Measurements from ENCODE around the gene PCDHA9.

Gene PCDHA9

DNA sequence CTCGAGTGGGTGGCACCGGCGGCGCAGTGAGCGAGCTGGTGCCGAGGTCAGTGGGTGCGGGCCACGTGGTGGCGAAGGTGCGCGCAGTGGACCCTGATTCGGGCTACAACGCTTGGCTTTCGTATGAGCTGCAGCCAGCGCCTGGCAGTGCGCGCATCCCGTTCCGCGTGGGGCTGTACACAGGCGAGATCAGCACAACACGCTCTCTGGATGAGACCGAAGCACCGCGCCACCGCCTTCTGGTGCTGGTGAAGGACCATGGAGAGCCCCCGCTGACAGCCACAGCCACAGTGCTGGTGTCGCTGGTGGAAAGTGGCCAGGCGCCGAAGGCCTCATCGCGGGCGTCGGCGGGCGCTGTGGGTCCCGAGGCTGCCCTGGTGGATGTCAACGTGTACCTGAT is 24.7 kb upstream of the PCDHA9 start:
- no peak for TF ChIP-seq EP300 (IDR thresholded peaks at IDR 0.05; ENCODE audit: borderline replicate concordance)
- no peak for TF ChIP-seq ZBTB7A (IDR thresholded peaks at IDR 0.05; ENCODE audit: low read depth)
- TF ChIP-seq, protein P1, sequence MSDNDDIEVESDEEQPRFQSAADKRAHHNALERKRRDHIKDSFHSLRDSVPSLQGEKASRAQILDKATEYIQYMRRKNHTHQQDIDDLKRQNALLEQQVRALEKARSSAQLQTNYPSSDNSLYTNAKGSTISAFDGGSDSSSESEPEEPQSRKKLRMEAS (IDR thresholded peaks at IDR 0.05), result no peak

DNA sequence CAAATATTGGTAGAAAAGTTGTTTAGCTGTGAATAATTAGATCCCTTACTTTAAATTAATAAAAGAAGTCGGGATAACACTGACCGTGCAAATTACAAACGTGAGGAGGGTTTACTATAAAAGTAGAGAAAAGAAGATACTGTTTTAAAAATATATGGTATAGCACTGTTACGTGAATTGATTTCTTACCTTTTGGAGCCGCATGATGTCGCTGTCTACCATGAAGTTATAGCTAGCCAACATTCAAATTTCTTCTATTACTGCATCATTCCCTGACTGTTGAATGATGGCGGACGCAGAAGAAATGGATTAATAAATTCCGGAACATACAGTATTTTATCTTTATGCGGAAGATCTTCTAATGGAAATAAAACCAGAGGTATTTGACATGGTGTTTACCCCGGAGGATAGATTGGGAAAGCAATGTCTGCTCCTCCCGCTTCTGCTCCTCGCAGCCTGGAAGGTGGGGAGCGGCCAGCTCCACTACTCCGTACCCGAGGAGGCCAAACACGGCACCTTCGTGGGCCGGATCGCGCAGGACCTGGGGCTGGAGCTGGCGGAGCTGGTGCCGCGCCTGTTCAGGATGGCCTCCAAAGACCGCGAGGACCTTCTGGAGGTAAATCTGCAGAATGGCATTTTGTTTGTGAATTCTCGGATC is 20.3 kb upstream of the PCDHA9 start, which contains the start of gene PCDHA6:
TSS of gene PCDHA6 (plus strand) at position 257 of the 658 bp plus-strand sequence. CDS start at position 389, 132 bp downstream.
- TF ChIP-seq EGR1 (IDR thresholded peaks at IDR 0.05), result no peak
- TF ChIP-seq TAF1 (IDR thresholded peaks at IDR 0.05; ENCODE audit: low read depth), result no peak
- TF ChIP-seq, protein P1 (IDR thresholded peaks at IDR 0.05), result no peak
- TF ChIP-seq, protein P2, sequence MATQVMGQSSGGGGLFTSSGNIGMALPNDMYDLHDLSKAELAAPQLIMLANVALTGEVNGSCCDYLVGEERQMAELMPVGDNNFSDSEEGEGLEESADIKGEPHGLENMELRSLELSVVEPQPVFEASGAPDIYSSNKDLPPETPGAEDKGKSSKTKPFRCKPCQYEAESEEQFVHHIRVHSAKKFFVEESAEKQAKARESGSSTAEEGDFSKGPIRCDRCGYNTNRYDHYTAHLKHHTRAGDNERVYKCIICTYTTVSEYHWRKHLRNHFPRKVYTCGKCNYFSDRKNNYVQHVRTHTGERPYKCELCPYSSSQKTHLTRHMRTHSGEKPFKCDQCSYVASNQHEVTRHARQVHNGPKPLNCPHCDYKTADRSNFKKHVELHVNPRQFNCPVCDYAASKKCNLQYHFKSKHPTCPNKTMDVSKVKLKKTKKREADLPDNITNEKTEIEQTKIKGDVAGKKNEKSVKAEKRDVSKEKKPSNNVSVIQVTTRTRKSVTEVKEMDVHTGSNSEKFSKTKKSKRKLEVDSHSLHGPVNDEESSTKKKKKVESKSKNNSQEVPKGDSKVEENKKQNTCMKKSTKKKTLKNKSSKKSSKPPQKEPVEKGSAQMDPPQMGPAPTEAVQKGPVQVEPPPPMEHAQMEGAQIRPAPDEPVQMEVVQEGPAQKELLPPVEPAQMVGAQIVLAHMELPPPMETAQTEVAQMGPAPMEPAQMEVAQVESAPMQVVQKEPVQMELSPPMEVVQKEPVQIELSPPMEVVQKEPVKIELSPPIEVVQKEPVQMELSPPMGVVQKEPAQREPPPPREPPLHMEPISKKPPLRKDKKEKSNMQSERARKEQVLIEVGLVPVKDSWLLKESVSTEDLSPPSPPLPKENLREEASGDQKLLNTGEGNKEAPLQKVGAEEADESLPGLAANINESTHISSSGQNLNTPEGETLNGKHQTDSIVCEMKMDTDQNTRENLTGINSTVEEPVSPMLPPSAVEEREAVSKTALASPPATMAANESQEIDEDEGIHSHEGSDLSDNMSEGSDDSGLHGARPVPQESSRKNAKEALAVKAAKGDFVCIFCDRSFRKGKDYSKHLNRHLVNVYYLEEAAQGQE (IDR thresholded peaks at IDR 0.05; ENCODE audit: low read depth), result no peak
- TF ChIP-seq ZBTB7A (IDR thresholded peaks at IDR 0.05; ENCODE audit: low read depth), result no peak
- no peak for TF ChIP-seq TCF12 (IDR thresholded peaks at IDR 0.05; ENCODE audit: low read depth)
- no peak for TF ChIP-seq YY1 (IDR thresholded peaks at IDR 0.05; ENCODE audit: low read depth)
- TF ChIP-seq RAD21 (IDR thresholded peaks at IDR 0.05; ENCODE audit: low read depth), result no peak
- TF ChIP-seq, protein P3, sequence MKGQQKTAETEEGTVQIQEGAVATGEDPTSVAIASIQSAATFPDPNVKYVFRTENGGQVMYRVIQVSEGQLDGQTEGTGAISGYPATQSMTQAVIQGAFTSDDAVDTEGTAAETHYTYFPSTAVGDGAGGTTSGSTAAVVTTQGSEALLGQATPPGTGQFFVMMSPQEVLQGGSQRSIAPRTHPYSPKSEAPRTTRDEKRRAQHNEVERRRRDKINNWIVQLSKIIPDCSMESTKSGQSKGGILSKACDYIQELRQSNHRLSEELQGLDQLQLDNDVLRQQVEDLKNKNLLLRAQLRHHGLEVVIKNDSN (IDR thresholded peaks at IDR 0.05), result no peak
- no peak for TF ChIP-seq FOXM1 (IDR thresholded peaks at IDR 0.05; ENCODE audit: borderline replicate concordance, low read depth)
- no peak for TF ChIP-seq CREB1 (IDR thresholded peaks at IDR 0.05; ENCODE audit: low read depth)
- TF ChIP-seq EP300 (IDR thresholded peaks at IDR 0.05; ENCODE audit: borderline replicate concordance), result no peak
- no peak for TF ChIP-seq NFIC (IDR thresholded peaks at IDR 0.05)
- TF ChIP-seq CEBPB (IDR thresholded peaks at IDR 0.05), result no peak
- TF ChIP-seq TEAD4 (IDR thresholded peaks at IDR 0.05), result no peak

DNA sequence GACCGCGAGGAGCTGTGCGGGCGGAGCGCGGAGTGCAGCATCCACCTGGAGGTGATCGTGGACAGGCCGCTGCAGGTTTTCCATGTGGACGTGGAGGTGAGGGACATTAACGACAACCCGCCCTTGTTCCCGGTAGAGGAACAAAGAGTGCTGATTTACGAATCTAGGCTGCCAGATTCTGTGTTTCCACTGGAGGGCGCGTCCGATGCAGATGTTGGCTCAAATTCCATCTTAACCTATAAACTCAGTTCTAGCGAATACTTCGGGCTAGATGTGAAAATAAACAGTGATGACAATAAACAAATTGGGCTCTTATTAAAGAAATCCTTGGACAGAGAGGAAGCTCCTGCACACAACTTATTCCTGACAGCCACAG is 19.8 kb upstream of the PCDHA9 start:
- TF ChIP-seq FOXM1 (IDR thresholded peaks at IDR 0.05; ENCODE audit: borderline replicate concordance, low read depth) (no peak), NFIC (IDR thresholded peaks at IDR 0.05) (no peak), ZBTB7A (IDR thresholded peaks at IDR 0.05; ENCODE audit: low read depth) (no peak), CEBPB (IDR thresholded peaks at IDR 0.05) (no peak), CREB1 (IDR thresholded peaks at IDR 0.05; ENCODE audit: low read depth) (no peak), EP300 (IDR thresholded peaks at IDR 0.05; ENCODE audit: borderline replicate concordance) (no peak), YY1 (IDR thresholded peaks at IDR 0.05; ENCODE audit: low read depth) (no peak), TAF1 (IDR thresholded peaks at IDR 0.05; ENCODE audit: low read depth) (no peak), RAD21 (IDR thresholded peaks at IDR 0.05; ENCODE audit: low read depth) (no peak), TCF12 (IDR thresholded peaks at IDR 0.05; ENCODE audit: low read depth) (no peak), EGR1 (IDR thresholded peaks at IDR 0.05) (no peak), TEAD4 (IDR thresholded peaks at IDR 0.05) (no peak)
- TF ChIP-seq, protein P1 (IDR thresholded peaks at IDR 0.05), result no peak
- TF ChIP-seq, protein P3 (IDR thresholded peaks at IDR 0.05), result no peak
- TF ChIP-seq, protein P2 (IDR thresholded peaks at IDR 0.05; ENCODE audit: low read depth), result no peak

DNA sequence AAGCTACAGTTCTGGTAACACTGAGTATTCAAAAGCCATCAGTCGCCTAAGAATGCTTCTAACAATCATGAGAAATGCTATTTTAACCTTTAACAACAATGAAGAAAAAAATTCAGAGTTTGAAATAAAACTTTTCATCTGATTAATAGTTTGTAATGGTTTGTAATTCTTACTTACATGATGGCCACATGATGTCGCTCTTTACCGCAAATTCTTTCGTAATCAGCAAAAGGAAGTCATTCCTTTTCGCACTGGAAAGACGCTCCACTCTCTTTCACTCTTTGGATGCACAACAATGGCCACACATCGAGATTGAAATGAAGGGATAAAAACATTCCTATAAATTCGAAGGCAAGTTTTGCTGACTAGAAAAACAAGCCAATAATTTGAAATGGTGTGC is 14.2 kb upstream of the PCDHA9 start, which contains the start of gene PCDHA7:
TSS of gene PCDHA7 (plus strand) at position 277 of the 400 bp plus-strand sequence. CDS start at position 392, 115 bp downstream.
- TF ChIP-seq CREB1 (IDR thresholded peaks at IDR 0.05; ENCODE audit: low read depth), result no peak
- TF ChIP-seq EGR1 (IDR thresholded peaks at IDR 0.05), result no peak
- TF ChIP-seq TCF12 (IDR thresholded peaks at IDR 0.05; ENCODE audit: low read depth), result no peak
- TF ChIP-seq, protein P1 (IDR thresholded peaks at IDR 0.05), result no peak
- no peak for TF ChIP-seq TEAD4 (IDR thresholded peaks at IDR 0.05)
- no peak for TF ChIP-seq EP300 (IDR thresholded peaks at IDR 0.05; ENCODE audit: borderline replicate concordance)
- no peak for TF ChIP-seq CEBPB (IDR thresholded peaks at IDR 0.05)
- no peak for TF ChIP-seq YY1 (IDR thresholded peaks at IDR 0.05; ENCODE audit: low read depth)
- TF ChIP-seq NFIC (IDR thresholded peaks at IDR 0.05), result no peak
